Limb (tissue), 2 donors: ENCODE measurements around the gene IL23R.
A peak's percentile ranks its signal among the peaks of the same experiment; 100 is the strongest.
"Not testable (repeated sequence)": the region's sequence is repeated elsewhere in the genome, so short reads cannot be mapped to it uniquely, and the experiment has no call there.

Source experiments
- DNase-seq, 2 donors: peaks; one replicate each; pipeline ENCODE4 v3.0.0-alpha.2; 2016; ENCODE audit errors: extremely low spot score in 2 of 2

Gene IL23R

DNA sequence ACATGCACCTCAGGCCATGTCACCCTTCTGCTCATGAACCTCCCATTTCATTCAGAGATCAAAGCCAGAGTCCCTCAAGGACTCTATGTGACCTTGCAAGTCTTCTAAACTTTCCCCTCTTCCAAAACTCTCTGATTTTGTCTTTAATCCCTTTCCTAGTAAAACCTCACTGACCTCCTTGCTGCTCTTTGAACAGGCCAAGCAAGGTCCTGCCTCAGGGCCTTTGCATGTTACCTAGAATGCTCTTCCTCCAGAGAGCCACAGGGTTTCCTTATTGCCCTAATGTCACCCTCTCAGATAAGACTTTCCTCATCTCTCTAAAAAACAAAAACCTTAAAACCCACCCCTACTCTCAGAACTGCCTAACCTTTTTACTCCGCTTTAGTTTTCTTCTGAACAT, 26.6 kb downstream of the IL23R start:
- no peak for DNase-seq

DNA sequence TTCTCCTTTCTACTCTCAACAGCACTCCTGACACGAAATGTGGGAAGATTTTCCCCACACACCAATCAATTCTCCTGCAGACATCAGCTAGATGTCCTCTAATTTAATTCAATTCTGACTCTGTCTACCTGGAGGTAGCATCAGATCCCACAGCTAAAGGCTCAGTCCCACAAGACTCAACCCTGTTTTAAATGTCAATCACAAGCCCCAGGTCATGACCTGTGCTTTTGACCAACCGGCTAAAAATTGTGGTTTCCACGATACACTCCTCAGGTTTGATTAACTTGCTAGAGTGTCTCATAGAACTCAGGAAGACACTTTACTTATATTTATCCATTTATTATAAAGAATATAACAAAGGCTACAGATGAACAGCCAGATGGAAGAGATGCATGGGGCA, 27.4 kb downstream of the IL23R start:
- DNase-seq: no peak

DNA sequence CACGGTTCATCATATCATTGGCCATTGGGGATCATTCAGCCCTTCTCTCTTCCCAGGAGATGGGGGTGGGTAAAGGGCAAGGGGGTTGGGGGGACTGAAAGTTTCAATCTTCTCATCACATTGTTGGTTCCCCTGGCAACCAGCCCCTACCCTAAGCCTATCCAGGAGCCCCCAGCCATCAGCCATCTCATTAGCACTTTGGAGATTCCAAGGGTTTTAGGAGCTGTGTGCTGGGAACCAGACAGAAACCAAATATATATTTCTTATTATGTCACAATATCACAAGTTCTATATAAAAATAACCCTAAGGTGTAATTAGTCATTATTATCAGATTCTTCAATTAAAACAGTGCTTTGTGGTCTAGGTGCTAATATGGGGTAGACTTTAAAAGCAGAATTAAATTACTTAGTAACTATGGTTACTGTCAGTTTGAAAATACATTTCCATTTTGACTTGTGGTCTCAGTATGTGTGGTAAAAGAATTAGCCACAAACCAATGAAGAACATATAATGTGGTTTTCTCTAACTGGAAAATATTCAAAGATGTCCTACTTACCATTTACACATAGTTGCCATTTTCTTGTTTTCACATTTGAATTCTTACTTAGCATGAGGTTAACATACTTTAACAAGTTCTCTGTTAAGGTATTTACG, 28.1 kb downstream of the IL23R start:
- DNase-seq: no peak

DNA sequence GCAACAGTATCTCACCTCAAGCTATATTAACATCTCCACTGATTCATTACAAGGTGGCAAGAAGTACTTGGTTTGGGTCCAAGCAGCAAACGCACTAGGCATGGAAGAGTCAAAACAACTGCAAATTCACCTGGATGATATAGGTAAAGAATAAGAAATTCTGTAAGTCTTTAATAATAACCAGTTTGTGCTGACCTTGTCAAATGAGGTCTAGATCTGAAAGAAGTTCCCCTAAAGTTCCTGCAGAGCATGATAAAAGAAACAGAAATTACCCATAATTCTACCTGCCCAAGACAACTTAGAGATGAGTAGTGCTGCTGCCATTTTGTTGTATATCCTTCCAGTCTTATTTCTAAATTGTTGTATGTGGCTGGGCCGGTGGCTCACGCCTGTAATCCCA, 34.5 kb downstream of the IL23R start:
- DNase-seq: no peak

DNA sequence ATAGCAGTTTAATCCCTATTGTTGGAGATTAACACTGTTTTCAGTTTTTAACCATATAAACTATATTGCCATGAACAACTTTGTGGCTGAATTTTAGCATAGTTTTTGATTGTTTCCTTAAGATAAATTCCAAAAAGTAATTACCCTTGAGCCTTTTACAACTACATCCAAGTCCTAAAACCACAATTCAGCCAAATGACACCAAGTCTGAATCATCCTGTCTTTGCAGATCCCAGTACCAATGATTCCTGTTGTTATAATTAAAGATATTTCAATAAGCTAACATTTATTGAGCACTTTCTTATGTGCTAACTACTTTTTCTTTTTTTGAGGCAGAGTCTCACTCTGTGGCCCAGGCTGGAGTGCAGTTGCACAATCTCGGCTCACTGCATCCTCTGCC, 35.6 kb downstream of the IL23R start:
- DNase-seq: no peak

DNA sequence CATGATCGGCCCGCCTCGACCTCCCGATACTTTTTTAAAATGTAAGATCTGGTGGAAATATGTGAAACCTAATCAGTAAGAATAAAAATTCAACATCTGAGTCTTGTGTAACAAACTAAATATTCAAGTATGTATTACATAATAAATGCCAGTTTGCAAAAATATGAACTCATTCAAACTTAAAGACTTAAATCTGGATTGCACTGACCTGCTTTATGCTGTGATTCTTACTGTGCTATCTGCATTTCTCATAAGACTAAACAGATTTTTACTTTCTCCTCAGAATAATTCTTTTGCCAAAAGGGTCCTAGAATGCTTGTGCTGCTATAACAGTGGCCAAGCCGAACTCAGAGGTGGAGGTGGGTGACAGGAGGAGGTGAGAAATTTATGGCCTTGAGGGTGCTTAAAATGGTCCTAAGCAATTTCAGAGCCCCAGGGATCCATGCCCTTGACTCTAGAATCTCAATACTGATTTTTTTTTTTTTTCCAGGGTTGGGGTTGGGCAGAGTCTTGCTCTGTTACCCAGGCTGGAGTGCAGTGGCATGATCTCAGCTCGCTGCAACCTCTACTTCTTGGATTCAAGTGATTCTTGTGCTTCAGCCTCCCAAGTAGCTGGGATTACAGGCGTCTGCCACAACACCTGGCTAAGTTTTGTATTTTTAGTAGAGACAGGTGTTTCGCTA, 38.2 kb downstream of the IL23R start:
- no peak for DNase-seq

DNA sequence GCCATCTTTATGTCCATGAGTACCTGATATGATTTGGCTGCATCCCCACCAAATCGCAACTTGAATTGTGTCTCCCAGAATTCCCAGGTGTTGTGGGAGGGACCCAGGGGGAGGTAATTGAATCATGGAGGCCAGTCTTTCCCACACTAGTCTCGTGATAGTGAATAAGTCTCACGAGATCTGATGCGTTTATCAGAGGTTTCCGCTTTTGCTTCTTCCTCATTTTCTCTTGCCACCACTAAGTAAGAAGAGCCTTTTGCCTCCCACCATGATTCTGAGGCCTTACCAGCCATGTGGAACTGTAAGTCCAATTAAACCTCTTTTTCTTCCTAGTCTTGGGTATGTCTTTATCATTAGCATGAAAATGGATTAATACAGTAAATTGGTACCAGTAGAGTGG, 41.1 kb downstream of the IL23R start:
- not testable (repeated sequence) for DNase-seq

DNA sequence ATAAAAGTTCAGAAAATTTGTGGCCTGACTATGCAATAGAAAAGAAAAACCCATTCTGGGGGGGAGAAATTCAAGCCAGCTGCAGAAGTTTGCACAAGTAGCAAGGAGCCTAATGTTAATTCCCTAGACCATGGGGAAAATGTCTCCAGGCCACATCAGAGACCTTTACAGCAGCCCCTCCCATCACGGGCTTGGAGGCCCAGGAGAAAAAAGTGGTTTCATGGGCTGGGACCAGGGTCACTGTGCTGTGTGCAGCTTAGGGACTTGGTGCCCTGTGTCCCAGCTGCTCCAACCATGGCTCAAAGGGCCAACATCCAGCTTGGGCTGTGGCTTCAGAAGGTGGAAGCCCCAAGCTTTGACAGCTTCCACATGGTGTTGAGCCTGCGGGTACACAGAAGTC, 42.0 kb downstream of the IL23R start:
- no peak for DNase-seq

DNA sequence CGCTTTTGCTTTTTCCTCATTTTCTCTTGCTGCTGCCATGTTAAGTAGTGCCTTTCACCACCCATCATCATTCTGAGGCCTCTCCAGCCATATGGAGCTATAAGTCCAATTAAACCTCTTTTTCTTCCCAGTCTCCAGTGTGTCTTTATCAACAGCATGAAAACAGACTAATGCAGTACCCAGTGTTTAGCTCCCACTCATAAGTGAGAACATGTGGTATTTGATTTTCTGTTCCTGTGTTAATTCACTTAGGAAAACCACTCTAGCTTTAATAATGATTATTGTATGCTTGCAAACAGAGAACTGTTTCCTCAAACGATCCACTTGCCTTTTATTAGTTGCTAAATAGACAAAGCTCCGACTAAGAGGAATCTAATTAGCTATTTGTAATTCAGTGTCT, 43.3 kb downstream of the IL23R start:
- DNase-seq: no peak

DNA sequence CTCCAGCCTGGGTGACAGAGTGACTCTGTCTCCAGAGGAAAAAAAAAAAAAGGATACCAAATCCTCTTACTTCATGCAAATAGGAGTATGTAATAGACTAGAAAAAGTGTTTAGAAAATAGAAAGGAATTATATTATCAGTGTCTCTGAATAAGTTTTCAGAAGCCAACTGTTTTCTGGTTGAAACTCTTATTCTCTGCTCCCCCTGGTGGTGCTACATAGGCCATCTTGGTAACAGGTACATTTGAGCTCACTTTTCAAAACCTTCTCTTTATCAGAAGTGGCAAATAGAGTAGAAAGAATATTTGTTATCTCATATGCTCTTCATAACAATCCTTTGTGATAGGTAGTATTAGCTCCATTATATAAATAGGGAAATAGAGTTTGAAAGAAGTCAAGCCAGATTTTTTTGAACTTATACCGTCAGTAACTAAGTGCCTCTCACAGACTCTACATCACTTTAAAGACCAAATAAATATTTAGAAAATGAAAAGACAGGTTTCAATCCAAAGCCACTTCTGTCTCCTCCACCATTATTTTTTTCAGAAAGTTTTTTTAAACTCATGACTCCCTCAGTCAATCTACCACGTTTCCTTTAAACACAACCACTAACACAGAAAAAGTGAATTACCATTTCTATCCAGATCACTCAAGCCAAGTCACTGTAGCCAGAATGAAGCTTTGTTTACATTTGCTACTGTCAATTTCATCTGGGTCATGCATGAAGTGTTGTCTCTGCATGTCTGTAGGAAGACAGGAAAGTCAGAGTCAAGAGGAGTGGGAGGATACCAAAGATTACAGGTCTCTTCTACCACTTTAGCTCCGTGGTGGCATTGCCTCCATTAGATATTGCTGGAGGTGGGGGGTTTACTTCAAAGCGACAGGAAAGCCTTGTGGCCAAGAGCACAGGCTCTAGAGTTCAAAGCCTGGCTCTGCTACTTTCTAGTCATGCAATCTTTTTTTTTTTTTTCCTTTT, 45.6 kb downstream of the IL23R start:
- DNase-seq: peak in 1 of 2 donors; percentile 13

DNA sequence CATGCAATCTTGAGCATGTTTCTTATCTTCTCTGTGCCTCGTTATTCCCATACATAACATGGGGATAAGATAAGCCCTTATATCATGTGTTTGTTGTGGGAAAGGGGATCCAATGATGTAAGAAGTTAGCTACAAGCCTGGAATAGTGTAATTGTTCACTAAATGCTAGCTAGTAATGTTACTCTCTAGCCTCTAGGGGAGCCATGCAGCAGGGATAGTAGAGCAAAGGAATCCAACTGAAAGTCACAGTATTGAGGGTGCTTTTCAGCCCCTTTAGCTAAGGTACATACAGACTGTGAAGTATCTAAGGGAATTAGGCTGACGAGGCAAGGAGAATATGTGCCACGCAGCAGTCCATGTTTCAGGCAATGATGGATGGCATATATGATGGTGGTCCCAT, 46.9 kb downstream of the IL23R start:
- no peak for DNase-seq

DNA sequence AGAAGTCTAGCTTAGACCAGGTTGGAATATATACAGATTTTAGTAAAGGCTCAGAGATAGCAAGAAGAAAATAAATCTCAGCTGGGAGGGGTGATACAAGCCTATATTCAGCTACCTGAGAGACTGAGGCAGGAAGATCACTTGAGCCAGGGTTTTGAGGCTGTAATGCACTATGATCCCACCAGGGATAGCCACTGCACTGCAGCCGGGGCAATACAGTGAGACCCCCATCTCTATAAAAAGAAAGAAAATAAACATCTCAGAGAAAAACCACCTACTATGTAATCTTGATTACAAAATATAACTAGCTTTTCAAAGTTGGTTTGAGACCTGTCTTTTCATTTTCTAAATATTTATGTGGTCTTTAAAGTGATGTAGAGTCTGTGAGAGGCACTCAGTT, 47.7 kb downstream of the IL23R start:
- no peak for DNase-seq

DNA sequence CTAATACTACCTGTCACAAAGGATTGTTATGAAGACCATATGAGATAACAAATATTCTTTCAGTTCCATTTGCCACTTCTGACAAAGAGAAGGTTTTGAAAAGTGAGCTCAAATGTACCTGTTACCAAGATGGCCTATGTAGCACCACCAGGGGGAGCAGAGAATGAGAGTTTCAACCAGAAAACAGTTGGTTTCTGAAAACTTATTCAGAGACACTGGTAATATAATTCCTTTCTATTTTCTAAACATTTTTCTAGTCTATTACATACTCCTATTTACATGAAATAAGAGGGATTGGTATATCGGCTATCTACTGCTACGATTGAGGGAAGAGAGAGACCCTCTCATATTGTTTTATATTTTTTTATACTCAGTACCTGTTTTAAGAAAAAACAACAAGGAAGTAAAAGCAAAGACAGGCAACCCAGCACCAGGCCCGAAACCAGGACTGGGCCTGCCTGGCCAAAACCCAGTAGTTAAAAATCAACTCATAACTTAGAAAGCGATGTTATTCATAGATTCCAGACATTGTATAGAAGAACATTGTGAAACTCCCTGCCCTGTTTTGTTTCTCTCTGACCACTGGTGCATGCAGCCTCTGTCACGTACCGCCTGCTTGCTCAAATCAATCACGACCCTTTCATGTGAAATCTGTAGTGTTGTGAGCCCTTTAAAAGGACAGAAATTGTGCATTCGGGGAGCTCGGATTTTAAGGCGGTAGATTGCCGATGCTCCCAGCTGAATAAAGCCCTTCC, 48.3 kb downstream of the IL23R start:
- DNase-seq: peak in 1 of 2 donors; percentile 21

DNA sequence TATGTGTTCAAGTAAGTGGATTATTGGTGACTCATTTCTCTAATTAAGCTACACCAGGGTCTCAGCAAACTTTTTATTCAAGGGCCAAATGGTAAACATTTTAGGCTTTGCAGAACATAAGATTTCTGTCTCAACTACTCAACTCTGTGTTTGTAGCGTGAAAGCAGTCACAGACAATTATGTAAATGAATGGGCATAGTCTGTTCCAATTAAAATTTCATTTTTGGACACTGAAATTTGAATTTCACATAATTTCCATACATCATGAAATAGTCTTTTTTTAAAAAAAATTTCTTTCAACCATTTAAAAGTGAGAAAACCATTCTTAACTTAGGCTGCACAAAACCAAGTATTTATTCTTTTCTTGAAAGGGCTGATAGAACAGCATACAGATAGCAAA, 50.1 kb downstream of the IL23R start:
- no peak for DNase-seq

DNA sequence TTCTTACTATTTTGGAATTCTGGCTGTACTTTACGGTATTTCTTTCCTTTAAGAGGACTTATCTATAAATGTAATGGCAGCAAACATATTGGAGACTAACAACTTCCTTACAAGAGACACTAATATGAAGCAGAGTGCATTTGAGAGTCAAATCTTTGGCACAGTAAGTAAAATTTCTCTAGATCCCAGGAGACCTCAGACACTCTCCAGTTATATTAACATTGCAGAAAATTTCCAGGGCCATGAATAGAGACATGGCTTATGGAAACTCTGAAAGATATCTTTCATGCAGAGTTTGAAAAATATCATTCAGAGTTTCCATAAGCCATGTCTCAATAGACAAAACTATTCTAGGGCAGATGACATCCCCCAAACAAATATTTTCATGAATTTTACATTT, 51.2 kb downstream of the IL23R start:
- DNase-seq: peak in 1 of 2 donors; percentile 9

DNA sequence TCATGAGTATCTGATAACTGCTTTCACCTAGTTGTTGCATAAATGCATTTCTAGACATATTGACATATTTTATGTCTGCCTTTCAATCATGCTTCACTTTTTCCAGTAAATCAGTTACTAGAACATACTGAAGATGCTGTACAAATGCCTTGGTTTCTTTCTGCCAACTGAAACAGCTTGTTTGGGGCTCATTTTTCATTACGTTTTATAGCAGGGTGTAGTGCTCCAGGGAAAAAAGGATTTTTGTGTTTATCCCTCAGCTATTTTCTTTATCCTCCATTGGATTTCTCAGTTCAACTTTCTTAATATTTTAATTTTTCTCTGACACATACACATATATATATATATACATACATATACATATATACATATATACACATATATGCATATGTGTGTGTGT, 51.7 kb downstream of the IL23R start:
- no peak for DNase-seq

DNA sequence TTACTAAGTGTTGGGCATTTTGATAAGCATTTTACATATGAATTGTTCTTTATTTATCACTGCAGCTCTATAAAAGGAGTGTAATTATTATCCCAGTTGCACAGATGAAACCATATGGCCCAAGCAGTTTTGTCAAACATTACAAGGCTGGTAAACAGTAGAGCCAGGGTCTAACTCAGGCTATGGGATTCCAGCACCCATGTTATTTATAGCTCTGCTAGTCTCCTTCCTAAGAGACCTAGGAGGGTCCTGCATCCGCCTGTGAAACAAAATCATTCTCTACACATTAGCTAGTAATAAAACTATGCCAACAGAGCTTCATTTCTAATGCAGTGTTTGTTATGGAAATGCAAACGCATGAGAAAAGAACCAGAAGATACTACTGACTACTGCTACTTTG, 58.6 kb downstream of the IL23R start:
- no peak for DNase-seq

DNA sequence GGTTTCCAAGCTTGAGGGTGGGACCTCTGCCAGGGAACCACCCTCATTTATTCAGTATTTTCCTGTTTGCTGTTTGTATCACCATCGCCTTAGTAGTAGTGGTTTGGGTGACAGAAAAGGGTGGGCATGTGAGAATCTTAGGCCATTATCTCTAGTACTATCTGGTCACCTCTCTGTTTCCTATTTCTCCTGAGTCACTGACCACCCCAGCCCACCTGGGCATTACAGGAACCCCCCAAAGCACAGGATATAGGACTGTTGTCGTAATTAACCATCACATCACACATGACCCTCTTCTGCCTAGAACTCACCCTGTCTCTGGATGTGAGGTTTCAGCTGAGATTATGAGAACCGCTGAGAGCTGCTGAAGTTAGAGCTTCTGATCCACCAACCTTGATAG, 60.4 kb downstream of the IL23R start:
- no peak for DNase-seq

DNA sequence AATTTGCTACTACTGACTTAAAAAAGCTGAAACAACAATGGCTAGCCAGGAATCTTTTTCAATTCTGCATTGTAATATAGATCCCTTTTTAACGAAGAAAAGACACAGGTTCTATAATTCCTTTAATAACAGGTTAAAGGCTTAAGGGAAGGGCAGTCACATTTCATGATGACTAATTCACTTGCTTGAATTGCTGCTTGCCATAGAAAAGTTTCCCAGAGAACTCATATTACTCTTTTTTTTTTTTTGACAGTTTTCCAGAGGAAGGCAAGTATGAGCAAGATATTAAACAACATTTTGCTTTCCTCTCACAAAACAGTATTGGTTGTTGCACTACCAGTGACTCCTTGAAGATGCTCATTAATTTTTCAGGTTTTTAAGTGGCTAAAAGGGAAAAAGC, 60.9 kb downstream of the IL23R start:
- DNase-seq: no peak

DNA sequence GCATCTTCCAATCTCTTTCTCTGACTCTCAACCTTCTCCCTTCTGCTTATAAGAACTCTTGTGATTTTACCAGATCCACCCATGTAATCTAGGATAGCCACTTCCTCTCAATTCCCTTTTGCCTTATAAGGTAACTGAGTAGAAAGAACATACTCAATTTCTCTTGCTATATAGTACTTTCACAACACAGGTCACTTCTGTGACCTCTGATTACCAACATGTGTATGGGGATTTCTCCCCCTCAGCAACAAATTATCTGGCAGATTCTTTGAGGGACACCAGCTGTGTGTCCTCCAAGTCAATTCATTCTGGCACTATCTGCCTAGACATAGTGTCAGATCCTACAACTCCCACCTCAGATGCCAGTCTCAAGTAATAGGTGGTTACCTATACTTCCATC, 62.5 kb downstream of the IL23R start:
- DNase-seq: no peak

DNA sequence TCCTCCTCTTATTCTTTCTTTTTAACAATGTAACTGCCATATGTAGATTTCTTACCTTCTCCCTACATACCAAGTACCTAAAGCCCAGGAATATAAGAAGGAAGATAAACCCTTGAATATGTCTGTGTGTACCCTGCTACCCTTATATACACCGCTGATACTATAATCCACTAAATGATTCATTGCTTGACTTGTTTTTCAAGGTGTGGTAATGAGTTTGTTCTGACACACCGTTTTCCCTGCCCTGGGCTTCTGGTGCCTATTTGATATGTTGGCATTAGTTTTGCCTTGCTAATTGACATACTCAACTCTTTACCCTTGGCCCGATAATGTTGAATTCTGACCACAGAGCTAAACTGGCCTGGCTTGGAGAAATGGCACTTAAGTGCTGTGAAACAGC, 64.3 kb downstream of the IL23R start:
- no peak for DNase-seq

DNA sequence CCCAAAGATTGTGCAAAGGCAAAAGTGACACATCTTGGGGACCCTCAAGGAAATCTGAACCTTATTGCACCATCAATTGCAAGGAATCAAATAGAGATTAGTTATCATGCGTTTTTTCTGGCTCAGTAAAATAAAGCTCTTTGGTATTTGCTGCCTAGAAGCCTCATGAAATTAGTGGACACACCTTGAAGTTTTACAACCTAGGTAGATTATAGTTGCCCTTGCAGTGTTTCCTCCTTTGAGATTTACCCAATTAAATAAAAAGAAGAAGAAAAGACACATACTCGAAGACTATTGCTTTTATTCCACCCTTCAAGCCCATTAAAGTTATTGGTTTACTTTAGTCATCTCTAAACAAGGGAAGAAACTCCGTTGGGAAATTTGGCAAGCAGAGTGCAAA, 70.0 kb downstream of the IL23R start:
- no peak for DNase-seq
